Suprapubic skin (tissue), 4 donors: ENCODE data around the gene SMC5. TPM values are rescaled to one million over a fixed set of nuclear protein-coding genes. Genes with fewer than 3 reads are reported as not detected.

Experiments
- DNase-seq, 2 donors: peaks; one replicate each; pipeline ENCODE4 v3.0.0-alpha.2; 2019; ENCODE audit warnings: low spot score in 2 of 2
- H3K27ac ChIP-seq: fragments of 200-600 bp; sonication (generic); one replicate; pipeline ENCODE4 v1.5.1; 2019
- H3K27me3 ChIP-seq: fragments of 200-600 bp; sonication (generic); one replicate; pipeline ENCODE4 v1.5.1; 2019
- H3K36me3 ChIP-seq: fragments of 200-600 bp; sonication (generic); one replicate; pipeline ENCODE4 v1.5.1; 2019
- H3K4me1 ChIP-seq: fragments of 200-600 bp; sonication (generic); one replicate; pipeline ENCODE4 v1.5.1; 2019
- H3K4me3 ChIP-seq: fragments of 200-600 bp; sonication (generic); one replicate; pipeline ENCODE4 v1.5.1; 2019; ENCODE audit warnings: mild to moderate bottlenecking
- H3K9me3 ChIP-seq: fragments of 200-600 bp; sonication (generic); one replicate; pipeline ENCODE4 v1.5.1; 2019
- EP300 ChIP-seq: sonication (generic); formaldehyde crosslinking; IDR thresholded peaks from one replicate; pipeline ENCODE4 v1.6.1; 2017; ENCODE audit warnings: antibody characterized with exemption
- POLR2A ChIP-seq, 2 donors: fragments of 450-650 bp; IDR thresholded peaks; one replicate each; pipeline ENCODE4 v1.6.1; 2017; ENCODE audit warnings: antibody characterized with exemption in 2 of 2, mild to moderate bottlenecking in 2 of 2, moderate library complexity in 2 of 2
- POLR2AphosphoS5 ChIP-seq, 3 donors: sonication (generic); formaldehyde crosslinking; IDR thresholded peaks; one replicate each; pipeline ENCODE4 v1.6.1; 2017; ENCODE audit warnings: antibody characterized with exemption in 3 of 3
- WGBS: methylation state at CpG from one replicate; pipeline ENCODE4 v1.1.5; 2018; 5-methylcytosine and 5-hydroxymethylcytosine counted together
- total RNA-seq, 4 donors: library from RNA; depleted of rRNA; stranded (reverse); fragments of >200 nt; gene quantifications; one replicate each; pipeline ENCODE4 v1.1.0, GENCODE V29; 2016
- TF ChIP-seq, protein P1 (sequence below), 2 donors: fragments of 200-600 bp in 1 of 2; fragments of 450-650 bp in 1 of 2; sonication (generic) in 1 of 2; IDR thresholded peaks; one replicate each; pipeline ENCODE4 v1.5.1; 2016 to 2019; ENCODE audit warnings: antibody characterized with exemption in 2 of 2, mild to moderate bottlenecking in 1 of 2, moderate library complexity in 1 of 2

The SMC5 gene
- total RNA-seq, 4 donors from 2014 or later: 23.8 to 40.6 (median 27.3) TPM

DNA sequence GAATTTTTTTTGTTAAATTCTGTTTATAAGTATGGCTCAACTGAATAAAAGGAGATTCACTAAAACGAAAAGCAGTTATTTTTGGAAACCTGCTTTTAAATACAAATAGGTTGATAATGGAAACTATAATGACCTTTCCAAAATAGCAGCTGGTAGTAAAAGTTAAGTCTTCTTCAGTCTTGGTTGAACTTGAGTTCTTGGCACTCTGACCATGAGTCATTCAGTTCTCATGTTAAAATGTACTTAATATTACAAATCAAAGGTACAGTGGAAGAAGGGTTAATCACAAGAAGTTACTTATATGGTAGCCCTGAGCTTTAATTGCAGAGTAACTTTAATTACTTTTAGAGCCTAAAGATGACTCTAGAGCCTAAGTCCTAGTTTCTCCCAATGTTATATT lies 93.6 kb downstream of the SMC5 start:
- WGBS: 49% methylated on average over 1 of the region's 1 CpG
- no peak for DNase-seq
- TF ChIP-seq EP300: no peak
- TF ChIP-seq, protein P1, sequence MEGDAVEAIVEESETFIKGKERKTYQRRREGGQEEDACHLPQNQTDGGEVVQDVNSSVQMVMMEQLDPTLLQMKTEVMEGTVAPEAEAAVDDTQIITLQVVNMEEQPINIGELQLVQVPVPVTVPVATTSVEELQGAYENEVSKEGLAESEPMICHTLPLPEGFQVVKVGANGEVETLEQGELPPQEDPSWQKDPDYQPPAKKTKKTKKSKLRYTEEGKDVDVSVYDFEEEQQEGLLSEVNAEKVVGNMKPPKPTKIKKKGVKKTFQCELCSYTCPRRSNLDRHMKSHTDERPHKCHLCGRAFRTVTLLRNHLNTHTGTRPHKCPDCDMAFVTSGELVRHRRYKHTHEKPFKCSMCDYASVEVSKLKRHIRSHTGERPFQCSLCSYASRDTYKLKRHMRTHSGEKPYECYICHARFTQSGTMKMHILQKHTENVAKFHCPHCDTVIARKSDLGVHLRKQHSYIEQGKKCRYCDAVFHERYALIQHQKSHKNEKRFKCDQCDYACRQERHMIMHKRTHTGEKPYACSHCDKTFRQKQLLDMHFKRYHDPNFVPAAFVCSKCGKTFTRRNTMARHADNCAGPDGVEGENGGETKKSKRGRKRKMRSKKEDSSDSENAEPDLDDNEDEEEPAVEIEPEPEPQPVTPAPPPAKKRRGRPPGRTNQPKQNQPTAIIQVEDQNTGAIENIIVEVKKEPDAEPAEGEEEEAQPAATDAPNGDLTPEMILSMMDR (IDR thresholded peaks at IDR 0.05): no peak
- no peak for TF ChIP-seq POLR2AphosphoS5 (IDR thresholded peaks at IDR 0.05)
- TF ChIP-seq POLR2A (IDR thresholded peaks at IDR 0.05): no peak
- Histone ChIP-seq H3K4me3 (no peak overlapping the region), H3K27me3 (no peaks in the 10 kb centered on the region), H3K9me3 (no peaks in the 10 kb centered on the region), H3K36me3 (peaks cover 40% of the 10 kb centered on the region), H3K27ac (no peak overlapping the region), H3K4me1 (no peaks in the 10 kb centered on the region)

DNA sequence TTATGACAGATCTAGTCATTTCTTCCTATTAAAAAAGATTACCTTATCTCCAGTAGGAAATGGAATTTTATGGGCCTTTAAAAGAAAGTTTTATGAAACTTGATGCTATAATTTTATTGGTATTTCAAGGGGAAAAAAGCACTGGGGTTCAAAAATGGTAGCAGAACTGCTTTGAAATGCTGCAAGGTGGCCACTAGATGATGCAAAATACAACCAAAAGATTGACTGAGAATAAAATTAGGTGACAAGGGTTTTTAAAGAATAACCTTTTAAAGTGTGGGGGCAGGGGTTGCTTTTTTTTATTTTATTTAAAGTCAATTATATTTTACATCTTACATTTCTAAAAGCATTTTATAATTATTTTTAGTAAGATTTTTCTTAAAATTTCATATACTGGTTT lies 94.0 kb downstream of the SMC5 start:
- H3K36me3 ChIP-seq: peaks cover 40% of the 10 kb centered on the region
- H3K9me3 ChIP-seq: no peaks in the 10 kb centered on the region
- no peak for TF ChIP-seq POLR2AphosphoS5 (IDR thresholded peaks at IDR 0.05)
- TF ChIP-seq, protein P1 (IDR thresholded peaks at IDR 0.05): peak; percentile 20 to 25
- DNase-seq: no peak
- H3K4me3 ChIP-seq: no peak overlapping the region
- no peaks in the 10 kb centered on the region for H3K4me1 ChIP-seq
- H3K27ac ChIP-seq: no peak overlapping the region
- no peaks in the 10 kb centered on the region for H3K27me3 ChIP-seq

DNA sequence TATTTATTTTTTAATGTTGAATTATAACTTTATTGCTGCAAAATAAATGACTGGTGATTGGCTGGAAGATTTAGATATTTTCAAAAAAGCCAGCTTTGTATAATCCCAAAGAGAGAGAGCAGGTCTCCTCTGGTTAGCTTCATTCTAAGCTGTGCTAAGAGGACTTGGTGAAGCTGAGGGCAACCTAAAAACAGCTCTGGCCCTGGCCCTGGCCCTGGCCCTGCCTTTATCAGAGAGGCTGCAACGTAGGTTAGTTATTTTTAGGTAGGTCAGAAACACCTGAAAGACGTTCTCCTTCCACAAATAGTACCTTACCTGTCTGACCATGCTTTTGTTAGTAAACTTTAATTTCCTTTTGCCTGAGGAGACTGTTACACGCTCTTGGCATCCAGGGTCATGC lies 97.0 kb downstream of the SMC5 start:
- Histone ChIP-seq H3K4me3 (no peak overlapping the region), H3K36me3 (peaks cover 14% of the 10 kb centered on the region), H3K4me1 (no peaks in the 10 kb centered on the region), H3K27ac (no peak overlapping the region), H3K9me3 (no peaks in the 10 kb centered on the region), H3K27me3 (no peaks in the 10 kb centered on the region)
- DNase-seq: no peak
- TF ChIP-seq, protein P1 (IDR thresholded peaks at IDR 0.05): no peak
- TF ChIP-seq EP300 (no peak), POLR2AphosphoS5 (IDR thresholded peaks at IDR 0.05) (no peak), POLR2A (IDR thresholded peaks at IDR 0.05) (no peak)
- 61% methylated on average over 3 of the region's 3 CpGs for WGBS

DNA sequence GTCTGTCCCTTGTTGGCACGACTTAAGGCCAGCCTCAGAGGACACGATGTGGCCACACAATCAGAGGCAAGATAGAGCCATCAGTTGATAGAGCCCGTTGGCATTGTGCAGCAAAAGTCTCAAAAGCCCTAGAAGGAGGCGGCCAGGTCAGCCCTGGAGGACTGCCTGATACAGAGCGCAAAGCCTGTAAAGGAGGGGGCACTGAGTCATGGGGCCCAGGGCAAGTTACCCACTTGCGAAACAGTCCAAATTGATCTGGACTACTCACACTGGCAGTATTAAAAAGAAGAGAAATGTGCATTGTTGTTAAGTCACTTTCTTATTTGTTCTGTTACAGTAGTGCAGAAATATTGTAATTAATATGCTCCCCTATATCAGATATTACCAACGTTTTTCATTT lies 104.2 kb downstream of the SMC5 start:
- H3K36me3 ChIP-seq: peaks cover under 1% of the 10 kb centered on the region
- WGBS: 85% methylated on average over 7 of the region's 7 CpGs
- TF ChIP-seq POLR2A (IDR thresholded peaks at IDR 0.05): no peak
- TF ChIP-seq, protein P1 (IDR thresholded peaks at IDR 0.05): no peak
- H3K27ac ChIP-seq: no peak overlapping the region
- H3K4me3 ChIP-seq: no peak overlapping the region
- H3K27me3 ChIP-seq: no peaks in the 10 kb centered on the region
- no peak for DNase-seq
- H3K9me3 ChIP-seq: no peaks in the 10 kb centered on the region
- H3K4me1 ChIP-seq: no peaks in the 10 kb centered on the region

DNA sequence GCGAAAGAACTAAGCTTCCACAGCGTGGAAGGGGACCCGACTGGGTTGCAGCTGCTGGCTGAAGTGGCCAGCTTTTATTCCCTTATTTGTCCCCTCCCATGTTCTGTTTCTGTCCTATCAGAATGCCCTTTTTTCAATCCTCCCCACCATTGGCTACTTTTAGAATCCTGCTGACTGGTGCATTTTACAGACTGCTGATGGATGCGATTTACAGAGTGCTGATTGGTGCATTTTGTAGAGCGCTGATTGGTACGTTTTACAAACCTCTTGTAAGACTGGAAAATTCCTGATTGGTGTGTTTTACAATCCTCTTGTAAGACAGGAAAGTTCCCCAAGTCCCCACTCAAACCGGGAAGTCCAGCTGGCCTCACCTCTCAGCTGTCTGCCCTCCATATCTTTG lies 105.0 kb downstream of the SMC5 start:
- Histone ChIP-seq H3K4me1 (no peaks in the 10 kb centered on the region), H3K9me3 (no peaks in the 10 kb centered on the region), H3K27ac (no peak overlapping the region), H3K27me3 (no peaks in the 10 kb centered on the region), H3K36me3 (no peaks in the 10 kb centered on the region), H3K4me3 (no peak overlapping the region)
- TF ChIP-seq POLR2AphosphoS5 (IDR thresholded peaks at IDR 0.05) (no peak), EP300 (no peak), POLR2A (IDR thresholded peaks at IDR 0.05) (no peak)
- TF ChIP-seq, protein P1 (IDR thresholded peaks at IDR 0.05): no peak
- 95% methylated on average over 7 of the region's 7 CpGs for WGBS
- DNase-seq: no peak
